RWPE1 (cell line): ENCODE results near the gene GLI1.

ENCODE experiments used
- CTCF ChIA-PET: fragments of 350-600 bp; sonication (Branson Sonifier 250); formaldehyde crosslinking; extraction: SDS; loops from one replicate; lab custom pipeline; 2021; lab: Yijun Ruan, JAX
- POLR2A ChIA-PET: fragments of 400-600 bp; formaldehyde crosslinking; extraction: SDS; loops from one replicate; lab custom pipeline; 2020; ENCODE audit warnings: antibody characterized with exemption; ENCODE audit not compliant: low non-redundant PET; lab: Yijun Ruan, JAX
- DNase-seq: peaks from one replicate; pipeline ENCODE4 v3.0.0; 2012; ENCODE audit warnings: low spot score
- H3K27ac ChIP-seq: fragments of 450-650 bp; 2 replicates; pipeline ENCODE4 v1.5.1; 2017
- TF ChIP-seq, protein P1 (sequence below): fragments of 450-650 bp; conservative IDR thresholded peaks from 2 replicates; pipeline ENCODE4 v1.5.1; 2017; ENCODE audit warnings: low read depth, mild to moderate bottlenecking

Gene GLI1

DNA sequence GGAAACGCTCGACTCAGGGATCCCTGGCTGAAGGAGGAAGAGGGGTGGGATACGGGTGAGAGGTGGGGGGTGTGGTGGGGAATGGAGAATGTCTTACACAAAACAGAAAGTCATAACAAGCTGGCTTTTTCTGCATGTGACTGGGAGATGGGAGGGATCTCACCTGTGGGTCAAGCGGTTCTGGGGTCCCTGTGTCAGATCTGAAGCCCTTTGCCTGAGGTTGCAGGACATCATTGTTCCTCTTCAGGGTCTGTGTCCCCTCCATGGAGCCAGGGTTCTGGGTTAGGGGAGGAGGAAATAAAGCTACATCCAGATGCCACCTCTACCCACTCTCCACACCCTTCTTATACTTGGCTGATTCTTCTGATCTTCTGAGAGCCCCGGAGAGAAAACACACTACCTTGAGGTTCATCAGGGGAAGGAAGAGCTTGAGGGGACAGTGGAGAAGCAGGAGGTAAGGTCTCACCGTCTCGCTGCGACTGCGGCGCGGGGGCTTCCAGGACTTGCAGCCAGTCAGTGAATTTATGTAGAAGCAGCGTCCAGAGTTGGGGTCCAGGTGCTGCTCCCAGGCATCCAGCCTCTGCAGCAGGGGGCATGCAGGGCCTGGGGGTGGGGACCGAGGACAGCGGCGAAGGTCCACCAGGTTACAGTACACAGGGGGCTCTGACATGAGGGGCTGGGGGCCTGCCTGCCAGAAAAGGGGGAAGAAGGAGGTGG is 17.6 kb downstream of the GLI1 start:
- POLR2A ChIA-PET = no interaction called here
- no peak overlapping the region for H3K27ac ChIP-seq

DNA sequence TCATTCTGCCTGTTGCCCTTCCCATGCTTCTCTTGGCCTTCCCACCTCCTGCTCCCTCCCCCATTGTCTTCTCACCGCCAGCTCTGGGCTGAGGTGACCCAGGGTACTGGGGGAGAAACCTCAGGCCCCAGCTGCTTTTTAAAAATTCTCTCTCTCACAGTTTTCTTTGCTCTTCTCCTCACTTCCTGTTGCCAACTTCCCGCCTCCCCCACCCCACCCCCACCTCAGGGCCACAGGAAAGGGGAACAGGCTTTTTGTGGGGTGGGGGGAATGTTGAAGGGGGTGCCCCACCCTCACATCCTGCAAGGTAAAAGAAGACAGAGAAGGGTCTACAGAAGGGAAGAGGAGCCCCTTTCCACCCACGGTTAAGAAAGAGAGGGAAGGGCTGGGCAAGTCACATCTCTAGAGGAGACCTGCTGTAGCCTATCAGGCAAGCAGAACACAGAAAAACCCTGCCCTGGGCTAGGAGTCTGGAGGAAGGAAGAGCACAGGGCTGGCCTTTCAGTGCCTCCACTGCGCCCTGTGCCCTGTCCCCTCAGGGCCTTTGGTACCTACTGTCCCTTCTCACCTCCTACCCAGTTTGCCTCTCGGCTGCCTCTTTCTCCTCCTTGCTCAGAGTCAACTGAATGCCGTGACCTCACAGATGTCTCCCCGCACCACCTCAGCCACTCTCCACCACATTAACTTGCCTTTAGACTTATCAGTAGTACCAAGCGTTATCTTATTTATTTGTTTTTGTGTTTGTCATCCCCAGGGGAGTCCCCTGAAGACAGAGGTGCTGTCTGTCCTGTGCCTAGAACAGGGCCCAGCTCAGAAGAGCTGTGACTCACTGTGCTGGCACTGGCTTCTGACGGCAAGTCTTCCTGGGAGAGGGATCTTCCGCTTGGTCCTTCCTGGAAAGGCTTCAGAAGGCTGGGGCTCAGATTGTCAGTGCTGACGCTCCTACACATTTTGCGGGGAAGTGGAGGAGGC is 18.4 kb downstream of the GLI1 start:
- H3K27ac ChIP-seq = no peak overlapping the region
- POLR2A ChIA-PET = no interaction called here
- CTCF ChIA-PET = interaction anchor here (1.0 kb wide), 1 partner anchor 16 kb away, joined by 3 read pairs; no protein-coding TSS in a partner anchor

More for the DNA sequence above, 17.6 kb downstream of the GLI1 start:
- CTCF ChIA-PET = interaction anchor here (0.5 to 1.0 kb wide), 2 partner anchors 15 to 1009 kb away, joined by 3 read pairs; partner anchors contain the start of gene SPRYD4
- TF ChIP-seq, protein P1, sequence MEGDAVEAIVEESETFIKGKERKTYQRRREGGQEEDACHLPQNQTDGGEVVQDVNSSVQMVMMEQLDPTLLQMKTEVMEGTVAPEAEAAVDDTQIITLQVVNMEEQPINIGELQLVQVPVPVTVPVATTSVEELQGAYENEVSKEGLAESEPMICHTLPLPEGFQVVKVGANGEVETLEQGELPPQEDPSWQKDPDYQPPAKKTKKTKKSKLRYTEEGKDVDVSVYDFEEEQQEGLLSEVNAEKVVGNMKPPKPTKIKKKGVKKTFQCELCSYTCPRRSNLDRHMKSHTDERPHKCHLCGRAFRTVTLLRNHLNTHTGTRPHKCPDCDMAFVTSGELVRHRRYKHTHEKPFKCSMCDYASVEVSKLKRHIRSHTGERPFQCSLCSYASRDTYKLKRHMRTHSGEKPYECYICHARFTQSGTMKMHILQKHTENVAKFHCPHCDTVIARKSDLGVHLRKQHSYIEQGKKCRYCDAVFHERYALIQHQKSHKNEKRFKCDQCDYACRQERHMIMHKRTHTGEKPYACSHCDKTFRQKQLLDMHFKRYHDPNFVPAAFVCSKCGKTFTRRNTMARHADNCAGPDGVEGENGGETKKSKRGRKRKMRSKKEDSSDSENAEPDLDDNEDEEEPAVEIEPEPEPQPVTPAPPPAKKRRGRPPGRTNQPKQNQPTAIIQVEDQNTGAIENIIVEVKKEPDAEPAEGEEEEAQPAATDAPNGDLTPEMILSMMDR = no peak
- DNase-seq = no peak

DNA sequence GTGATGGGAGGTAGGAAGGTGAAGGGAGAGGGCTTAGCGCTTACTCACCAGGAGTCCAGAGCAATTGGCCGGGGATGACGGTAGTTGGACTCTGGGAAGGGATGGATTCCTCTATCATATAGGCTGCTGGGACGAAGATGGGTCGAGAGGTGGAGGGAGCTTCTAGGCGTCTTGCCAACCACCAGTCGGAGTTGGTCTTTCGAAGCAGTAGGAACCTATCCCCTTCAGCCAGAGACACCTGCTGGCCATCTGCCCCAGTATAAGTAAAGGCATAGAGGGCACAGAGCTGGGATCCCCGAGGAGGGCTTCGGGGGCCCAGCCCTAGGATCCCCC is 19.4 kb downstream of the GLI1 start:
- no peak overlapping the region for H3K27ac ChIP-seq
- ChIA-PET CTCF (no interaction called here), POLR2A (no interaction called here)
- no peak for DNase-seq
- TF ChIP-seq, protein P1 = no peak

More for the DNA sequence above, 18.4 kb downstream of the GLI1 start:
- DNase-seq = no peak
- TF ChIP-seq, protein P1 = no peak

DNA sequence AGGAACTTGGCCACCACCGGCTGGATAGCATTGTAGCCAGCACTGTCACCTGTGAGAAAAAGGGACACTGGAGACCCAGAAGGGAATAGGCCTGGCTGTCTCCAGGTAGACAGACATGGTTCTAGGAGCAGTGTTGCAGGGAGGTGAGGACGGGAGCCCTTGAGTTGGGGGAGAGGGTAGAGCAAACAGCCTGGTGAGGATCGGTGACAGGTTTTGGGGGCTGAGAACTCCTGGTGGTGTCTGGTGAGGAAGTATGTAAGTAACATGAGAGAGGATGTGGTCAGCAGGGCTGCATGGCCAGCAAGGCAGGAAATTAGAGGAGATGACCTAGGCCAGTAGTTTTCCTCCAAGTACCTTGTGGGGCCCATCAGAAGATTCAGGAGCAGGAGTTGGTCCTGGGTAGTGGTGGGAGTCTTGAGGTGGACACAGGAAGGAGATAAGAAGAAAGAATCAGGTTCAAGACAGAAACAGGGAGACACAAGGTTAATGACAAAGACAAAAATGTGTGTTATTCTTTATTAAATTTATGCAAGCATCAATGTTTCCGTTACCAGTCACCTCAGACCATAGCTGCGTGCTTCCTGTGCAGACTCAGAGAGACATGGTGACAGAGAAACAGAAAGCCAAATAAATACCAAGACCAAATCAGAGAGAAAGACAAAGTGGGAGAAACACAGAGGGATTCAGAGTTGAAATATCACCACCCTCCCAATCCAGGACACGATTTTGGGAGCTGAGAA is 20.0 kb downstream of the GLI1 start, which contains the start of gene ARHGAP9:
TSS of gene ARHGAP9 (minus strand) at position 491 of the 740 bp plus-strand sequence. CDS start at position 31, 460 bp downstream.
- DNase-seq = no peak
- CTCF ChIA-PET = interaction anchor here (1.0 kb wide), 1 partner anchor 27 kb away, joined by 4 read pairs; no protein-coding TSS in a partner anchor
- no peak within 1 kb of the TSS for H3K27ac ChIP-seq
- TF ChIP-seq, protein P1 = no peak
- POLR2A ChIA-PET = no interaction called here

DNA sequence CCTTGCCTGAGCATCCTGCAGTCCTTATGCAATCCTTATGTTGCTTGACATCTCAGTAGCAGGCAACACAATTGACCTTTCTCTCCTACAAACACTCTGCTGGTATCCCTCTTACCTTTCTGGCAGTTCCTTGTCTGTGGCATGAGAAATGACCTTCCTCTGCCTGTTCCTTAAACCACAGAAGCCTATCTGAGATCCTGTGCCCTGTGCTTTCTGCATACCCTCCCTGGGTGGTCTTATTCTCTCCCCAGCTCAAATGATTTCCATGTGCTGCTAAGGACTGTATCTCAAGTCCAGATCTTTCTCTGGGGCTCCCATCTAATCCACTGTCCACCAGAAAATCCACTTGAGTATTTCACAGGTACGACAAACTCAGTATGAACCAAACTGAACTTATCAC is 22.1 kb downstream of the GLI1 start:
- TF ChIP-seq, protein P1 = no peak
- no peak for DNase-seq
- ChIA-PET POLR2A (no interaction called here), CTCF (interaction anchor here (0.6 kb wide), 1 partner anchor 151 kb away, joined by 3 read pairs; the partner anchor contains the start of gene B4GALNT1)
- H3K27ac ChIP-seq = no peak overlapping the region
